Keratinocyte (primary cell): ENCODE data around the gene SMIM32.

ENCODE experiments used
- EZH2 ChIP-seq: IDR thresholded peaks from one replicate; pipeline ENCODE4 v1.6.1; 2012; ENCODE audit warnings: inconsistent platforms, mild to moderate bottlenecking, low read length, moderate library complexity
- TF ChIP-seq, protein P1 (sequence below), 3 experiments: IDR thresholded peaks in 1 of 3; conservative IDR thresholded peaks in 1 of 3; optimal IDR thresholded peaks in 1 of 3; 2 replicates in 2 of 3; 3 replicates in 1 of 3; pipeline versions ENCODE3 to v1.5.1; 2011; ENCODE audit warnings: low read length in 3 of 3, mild to moderate bottlenecking in 3 of 3, moderate library complexity in 2 of 3, control low read depth in 1 of 3, inconsistent platforms in 1 of 3; ENCODE audit not compliant: insufficient read depth in 2 of 3; ENCODE audit errors: extremely low read depth in 1 of 3

DNA sequence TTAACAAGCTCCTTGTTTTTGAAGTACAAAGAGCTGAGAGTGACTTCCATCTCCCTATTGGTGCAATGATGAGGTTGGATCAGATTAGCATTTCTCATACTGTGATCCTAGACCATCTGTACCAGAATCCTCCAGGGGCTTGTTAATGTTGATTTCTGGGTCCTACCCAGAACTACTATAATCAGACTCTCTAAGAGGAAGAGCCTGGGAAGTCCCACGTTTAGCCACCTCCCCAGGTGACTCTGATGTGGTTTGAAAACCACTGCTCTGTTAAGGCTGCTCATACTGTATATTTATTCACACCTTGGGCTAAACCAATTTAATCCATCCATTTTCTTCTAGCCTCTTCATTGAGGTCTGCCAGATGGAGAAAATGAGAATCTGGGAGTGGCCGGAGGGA is 49.6 kb upstream of the SMIM32 start:
- TF ChIP-seq, protein P1, sequence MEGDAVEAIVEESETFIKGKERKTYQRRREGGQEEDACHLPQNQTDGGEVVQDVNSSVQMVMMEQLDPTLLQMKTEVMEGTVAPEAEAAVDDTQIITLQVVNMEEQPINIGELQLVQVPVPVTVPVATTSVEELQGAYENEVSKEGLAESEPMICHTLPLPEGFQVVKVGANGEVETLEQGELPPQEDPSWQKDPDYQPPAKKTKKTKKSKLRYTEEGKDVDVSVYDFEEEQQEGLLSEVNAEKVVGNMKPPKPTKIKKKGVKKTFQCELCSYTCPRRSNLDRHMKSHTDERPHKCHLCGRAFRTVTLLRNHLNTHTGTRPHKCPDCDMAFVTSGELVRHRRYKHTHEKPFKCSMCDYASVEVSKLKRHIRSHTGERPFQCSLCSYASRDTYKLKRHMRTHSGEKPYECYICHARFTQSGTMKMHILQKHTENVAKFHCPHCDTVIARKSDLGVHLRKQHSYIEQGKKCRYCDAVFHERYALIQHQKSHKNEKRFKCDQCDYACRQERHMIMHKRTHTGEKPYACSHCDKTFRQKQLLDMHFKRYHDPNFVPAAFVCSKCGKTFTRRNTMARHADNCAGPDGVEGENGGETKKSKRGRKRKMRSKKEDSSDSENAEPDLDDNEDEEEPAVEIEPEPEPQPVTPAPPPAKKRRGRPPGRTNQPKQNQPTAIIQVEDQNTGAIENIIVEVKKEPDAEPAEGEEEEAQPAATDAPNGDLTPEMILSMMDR (optimal IDR thresholded peaks at IDR 0.05 in 1 of 3, IDR thresholded peaks at IDR 0.05 in 1 of 3, conservative IDR thresholded peaks at IDR 0.05 in 1 of 3; ENCODE audit: extremely low read depth in 1 of 3, insufficient read depth in 2 of 3, low read length in 3 of 3), result no peak
- TF ChIP-seq EZH2, result no peak
